Mucosa of stomach (tissue), 1 donor: ENCODE measurements around the gene SCTR.

Experiments used
- H3K27me3 ChIP-seq: one replicate; pipeline ENCODE4 v1.7.0; 2013; ENCODE audit warnings: mild to moderate bottlenecking, low read length; ENCODE audit not compliant: control insufficient read depth, insufficient read depth
- H3K36me3 ChIP-seq: one replicate; pipeline ENCODE4 v1.7.0; 2013; ENCODE audit warnings: low read length; ENCODE audit not compliant: control insufficient read depth, insufficient read depth
- H3K4me1 ChIP-seq: one replicate; pipeline ENCODE4 v1.7.0; 2013; ENCODE audit warnings: mild to moderate bottlenecking, low read length; ENCODE audit not compliant: control insufficient read depth, insufficient read depth
- H3K4me3 ChIP-seq: one replicate; pipeline ENCODE4 v1.7.0; 2013; ENCODE audit warnings: low read length
- H3K9ac ChIP-seq: one replicate; pipeline ENCODE4 v1.7.0; 2013; ENCODE audit warnings: mild to moderate bottlenecking, low read length, moderate library complexity
- H3K9me3 ChIP-seq: one replicate; pipeline ENCODE4 v1.7.0; 2013; ENCODE audit warnings: mild to moderate bottlenecking, low read length, moderate library complexity; ENCODE audit not compliant: control insufficient read depth
- donor health status: Pancreatic carcinoma.

The SCTR gene

GRCh38 chr2:119442226-119442619 is 82.1 kb downstream of the SCTR start:
- Histone ChIP-seq H3K4me1 (peaks cover 16% of the 10 kb centered on the region), H3K9ac (no peak overlapping the region), H3K4me3 (no peak overlapping the region), H3K36me3 (no peaks in the 10 kb centered on the region), H3K9me3 (no peaks in the 10 kb centered on the region), H3K27me3 (no peaks in the 10 kb centered on the region)

- H3K9ac ChIP-seq = no peak overlapping the region
- H3K4me3 ChIP-seq = no peak overlapping the region
- no peaks in the 10 kb centered on the region for H3K36me3 ChIP-seq
- H3K9me3 ChIP-seq = no peaks in the 10 kb centered on the region
- H3K27me3 ChIP-seq = no peaks in the 10 kb centered on the region
- H3K4me1 ChIP-seq = peaks cover 16% of the 10 kb centered on the region
These were observed 82.7 kb downstream of the SCTR start for GRCh38 chr2:119441376-119442225.

- H3K4me3 ChIP-seq = no peak overlapping the region
- peaks cover 16% of the 10 kb centered on the region for H3K4me1 ChIP-seq
- H3K9me3 ChIP-seq = no peaks in the 10 kb centered on the region
- no peak overlapping the region for H3K9ac ChIP-seq
- no peaks in the 10 kb centered on the region for H3K36me3 ChIP-seq
- H3K27me3 ChIP-seq = no peaks in the 10 kb centered on the region
These were observed 83.4 kb downstream of the SCTR start for GRCh38 chr2:119440873-119441272.

- Histone ChIP-seq H3K9me3 (no peaks in the 10 kb centered on the region), H3K36me3 (no peaks in the 10 kb centered on the region), H3K4me3 (no peak overlapping the region), H3K4me1 (peaks cover 20% of the 10 kb centered on the region), H3K9ac (no peak overlapping the region), H3K27me3 (no peaks in the 10 kb centered on the region)
These were observed 83.8 kb downstream of the SCTR start for GRCh38 chr2:119440501-119440870.

- no peak overlapping the region for H3K9ac ChIP-seq
- H3K9me3 ChIP-seq = no peaks in the 10 kb centered on the region
- no peak overlapping the region for H3K4me3 ChIP-seq
- no peaks in the 10 kb centered on the region for H3K36me3 ChIP-seq
- no peaks in the 10 kb centered on the region for H3K27me3 ChIP-seq
- peaks cover 25% of the 10 kb centered on the region for H3K4me1 ChIP-seq
These were observed 84.4 kb downstream of the SCTR start for GRCh38 chr2:119439574-119440500.

- peaks cover 35% of the 10 kb centered on the region for H3K4me1 ChIP-seq
- no peaks in the 10 kb centered on the region for H3K27me3 ChIP-seq
These were observed 85.5 kb downstream of the SCTR start for GRCh38 chr2:119438726-119439284.

DNA sequence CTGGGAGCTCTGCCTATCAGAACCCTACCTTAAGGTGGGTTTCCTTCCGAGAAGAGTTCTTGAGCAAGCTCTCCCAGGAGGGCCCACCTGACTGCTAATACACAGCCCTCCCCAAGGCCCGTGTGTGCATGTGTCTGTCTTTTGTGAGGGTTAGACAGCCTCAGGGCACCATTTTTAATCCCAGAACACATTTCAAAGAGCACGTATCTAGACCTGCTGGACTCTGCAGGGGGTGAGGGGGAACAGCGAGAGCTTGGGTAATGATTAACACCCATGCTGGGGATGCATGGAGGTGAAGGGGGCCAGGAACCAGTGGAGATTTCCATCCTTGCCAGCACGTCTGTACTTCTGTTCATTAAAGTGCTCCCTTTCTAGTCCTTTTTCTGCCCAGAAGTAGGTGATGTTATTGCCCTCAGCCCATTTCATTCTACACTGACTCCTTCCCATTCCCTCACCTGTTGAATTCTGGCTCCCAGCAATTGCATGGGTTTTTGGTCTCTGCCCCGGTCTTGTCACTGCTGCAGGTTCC is 86.1 kb downstream of the SCTR start:
- Histone ChIP-seq H3K36me3 (no peaks in the 10 kb centered on the region), H3K27me3 (no peaks in the 10 kb centered on the region), H3K9me3 (no peaks in the 10 kb centered on the region), H3K4me3 (no peak overlapping the region), H3K4me1 (peaks cover 41% of the 10 kb centered on the region), H3K9ac (no peak overlapping the region)

More at GRCh38 chr2:119438726-119439284, 85.5 kb downstream of the SCTR start:
- Histone ChIP-seq H3K9ac (no peak overlapping the region), H3K4me3 (no peak overlapping the region), H3K36me3 (no peaks in the 10 kb centered on the region), H3K9me3 (no peaks in the 10 kb centered on the region)

GRCh38 chr2:119436993-119437772 is 87.1 kb downstream of the SCTR start:
- H3K4me3 ChIP-seq = no peak overlapping the region
- H3K9me3 ChIP-seq = no peaks in the 10 kb centered on the region
- no peak overlapping the region for H3K9ac ChIP-seq
- no peaks in the 10 kb centered on the region for H3K36me3 ChIP-seq
- no peaks in the 10 kb centered on the region for H3K27me3 ChIP-seq
- H3K4me1 ChIP-seq = peaks cover 48% of the 10 kb centered on the region

- no peak overlapping the region for H3K4me3 ChIP-seq
- no peaks in the 10 kb centered on the region for H3K36me3 ChIP-seq
- H3K9me3 ChIP-seq = no peaks in the 10 kb centered on the region
- no peak overlapping the region for H3K9ac ChIP-seq
- no peaks in the 10 kb centered on the region for H3K27me3 ChIP-seq
- peaks cover 46% of the 10 kb centered on the region for H3K4me1 ChIP-seq
These were observed 88.4 kb downstream of the SCTR start for GRCh38 chr2:119435953-119436297.

GRCh38 chr2:119435081-119435952 is 89.0 kb downstream of the SCTR start:
- Histone ChIP-seq H3K9ac (no peak overlapping the region), H3K4me3 (no peak overlapping the region), H3K4me1 (peaks cover 52% of the 10 kb centered on the region), H3K27me3 (no peaks in the 10 kb centered on the region), H3K9me3 (no peaks in the 10 kb centered on the region), H3K36me3 (no peaks in the 10 kb centered on the region)

GRCh38 chr2:119434664-119435063 is 89.6 kb downstream of the SCTR start:
- Histone ChIP-seq H3K9ac (no peak overlapping the region), H3K9me3 (no peaks in the 10 kb centered on the region), H3K4me1 (peaks cover 58% of the 10 kb centered on the region), H3K27me3 (no peaks in the 10 kb centered on the region), H3K36me3 (no peaks in the 10 kb centered on the region), H3K4me3 (no peak overlapping the region)
